Fibroblast of skin of left biceps (primary cell): ENCODE data around the gene CRYBA2.

Source experiments
- DNase-seq, 2 experiments: peaks; one replicate each; pipeline ENCODE4 v3.0.0-alpha.2; 2013; ENCODE audit warnings: low read depth in 2 of 2

Gene CRYBA2

GRCh38 chr2:219023045-219023605 is 29.9 kb upstream of the CRYBA2 start:
- DNase-seq = no peak

- DNase-seq = no peak
These were observed 29.4 kb upstream of the CRYBA2 start for GRCh38 chr2:219022616-219023015.

GRCh38 chr2:219022041-219022440 is 28.8 kb upstream of the CRYBA2 start:
- DNase-seq = no peak

GRCh38 chr2:219021591-219021990 is 28.4 kb upstream of the CRYBA2 start:
- no peak for DNase-seq

- DNase-seq = no peak
These were observed 27.6 kb upstream of the CRYBA2 start for GRCh38 chr2:219020604-219021365.

GRCh38 chr2:219019436-219019835 is 26.2 kb upstream of the CRYBA2 start:
- DNase-seq = no peak

- no peak for DNase-seq
These were observed 25.5 kb upstream of the CRYBA2 start for GRCh38 chr2:219018726-219019125.

- no peak for DNase-seq
These were observed 25.1 kb upstream of the CRYBA2 start for GRCh38 chr2:219018286-219018685.

- no peak for DNase-seq
These were observed 24.1 kb upstream of the CRYBA2 start for GRCh38 chr2:219017201-219017931.

GRCh38 chr2:219016721-219017120 is 23.5 kb upstream of the CRYBA2 start:
- no peak for DNase-seq

- DNase-seq = no peak
These were observed 17.7 kb upstream of the CRYBA2 start for GRCh38 chr2:219010873-219011272.

GRCh38 chr2:219010162-219010756 is 17.0 kb upstream of the CRYBA2 start:
- no peak for DNase-seq

GRCh38 chr2:219009294-219009693 is 16.1 kb upstream of the CRYBA2 start:
- DNase-seq = no peak

- no peak for DNase-seq
These were observed 10.8 kb upstream of the CRYBA2 start for GRCh38 chr2:219003979-219004378.

- no peak for DNase-seq
These were observed 10.0 kb upstream of the CRYBA2 start for GRCh38 chr2:219003267-219003634.

GRCh38 chr2:219002395-219003266 is 9.4 kb upstream of the CRYBA2 start:
- no peak for DNase-seq

GRCh38 chr2:219001577-219002394 is 8.6 kb upstream of the CRYBA2 start:
- no peak for DNase-seq

GRCh38 chr2:219001100-219001576 is 7.9 kb upstream of the CRYBA2 start:
- no peak for DNase-seq

GRCh38 chr2:219000569-219000960 is 7.3 kb upstream of the CRYBA2 start:
- DNase-seq = no peak

- DNase-seq = no peak
These were observed 6.8 kb upstream of the CRYBA2 start for GRCh38 chr2:218999881-219000568.
